HG03432 (cell line): ENCODE measurements around the gene WDR20.
"Not testable (repeated sequence)": the region's sequence is repeated elsewhere in the genome, so short reads cannot be mapped to it uniquely, and the experiment has no call there.

Source experiments
- ATAC-seq: cut with Tn5 transposase; IDR thresholded peaks from one replicate; pipeline ENCODE4 v1.9.1; 2021; ENCODE audit warnings: mild to moderate bottlenecking, moderate library complexity; ENCODE audit not compliant: unreplicated experiment

Gene WDR20

GRCh38 chr14:102131741-102132140 is 8.0 kb upstream of the WDR20 start:
- no peak for ATAC-seq

DNA sequence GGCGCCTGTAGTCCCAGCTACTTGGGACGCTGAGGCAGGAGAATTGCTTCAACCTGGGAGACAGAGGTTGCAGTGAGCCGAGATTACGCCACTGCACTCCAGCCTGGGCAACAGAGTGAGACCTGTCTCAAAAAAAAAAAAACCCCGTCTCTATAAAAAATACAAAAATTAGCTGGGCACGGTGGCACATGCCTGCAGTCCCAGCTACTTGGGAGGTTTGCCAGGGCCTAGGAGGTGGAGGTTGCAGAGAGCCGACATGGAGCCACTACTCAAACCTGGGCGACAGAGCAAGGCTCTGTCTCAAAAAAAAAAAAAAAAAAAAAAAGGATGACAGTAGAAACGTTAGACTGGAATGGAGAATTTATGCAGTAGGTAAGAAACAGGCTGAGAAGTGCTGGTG is 5.7 kb upstream of the WDR20 start:
- not testable (repeated sequence) for ATAC-seq

DNA sequence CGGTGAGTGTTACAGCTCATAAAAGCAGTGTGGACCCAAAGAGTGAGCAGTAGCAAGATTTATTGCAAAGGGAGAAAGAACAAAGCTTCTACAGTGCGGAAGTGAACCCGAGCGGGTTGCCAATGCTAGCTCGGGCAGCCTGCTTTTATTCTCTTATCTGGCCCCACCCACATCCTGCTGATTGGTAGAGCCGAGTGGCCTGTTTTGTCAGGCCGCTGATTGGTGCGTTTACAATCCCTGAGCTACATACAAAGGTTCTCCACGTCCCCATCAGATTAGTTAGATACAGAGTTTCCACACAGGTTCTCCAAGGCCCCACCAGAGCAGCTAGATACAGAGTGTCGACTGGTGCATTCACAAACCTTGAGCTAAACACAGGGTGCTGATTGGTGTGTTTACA is 5.0 kb upstream of the WDR20 start:
- ATAC-seq: not testable (repeated sequence)

- ATAC-seq: not testable (repeated sequence)
Measured at GRCh38 chr14:102135456-102135855, 4.2 kb upstream of the WDR20 start.

DNA sequence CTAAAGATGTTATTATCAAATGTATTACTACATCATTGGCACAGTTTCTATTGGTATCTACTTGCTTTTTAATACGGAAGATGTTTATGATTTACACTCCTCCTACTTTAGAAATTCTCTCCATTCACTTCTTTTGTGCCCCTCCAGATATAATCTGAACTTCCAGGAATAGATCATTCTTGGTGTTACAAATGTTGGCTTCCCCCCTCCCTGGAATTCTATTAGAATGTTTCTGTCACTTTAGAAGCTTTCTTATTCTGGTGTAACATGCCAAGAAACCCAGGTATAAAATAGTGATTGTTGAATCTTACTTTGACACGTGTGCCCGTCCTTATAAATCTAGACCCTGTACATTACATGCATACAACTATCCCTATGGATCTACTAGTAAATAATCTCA is 1.2 kb upstream of the WDR20 start:
- no peak for ATAC-seq

- no peak for ATAC-seq
Measured at GRCh38 chr14:102138961-102139285, 774 bp upstream of the WDR20 start.

GRCh38 chr14:102140027-102140749 is 491 bp downstream of the WDR20 start:
- peak; percentile 24 for ATAC-seq

DNA sequence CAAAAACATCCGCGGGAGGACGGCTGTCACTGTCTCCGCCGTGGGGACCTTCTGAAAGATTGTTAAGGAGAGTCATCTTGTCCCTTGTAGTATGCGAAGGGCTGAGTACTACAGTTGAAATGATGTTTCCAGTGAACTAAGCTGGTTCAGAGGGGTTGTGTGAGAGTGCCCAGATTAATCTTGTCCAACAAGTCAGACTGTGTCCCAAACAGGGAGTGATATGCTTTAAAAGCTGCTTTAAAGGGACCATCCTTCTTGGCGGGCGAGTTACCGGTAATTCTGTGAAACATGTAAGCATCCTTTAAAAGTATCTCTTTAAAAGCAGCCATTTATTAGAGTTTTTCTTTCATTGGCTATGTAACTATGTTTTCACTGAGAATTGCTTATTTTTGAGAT is 1.1 kb downstream of the WDR20 start:
- no peak for ATAC-seq

- no peak for ATAC-seq
Measured at GRCh38 chr14:102141797-102142196, 2.1 kb downstream of the WDR20 start.

DNA sequence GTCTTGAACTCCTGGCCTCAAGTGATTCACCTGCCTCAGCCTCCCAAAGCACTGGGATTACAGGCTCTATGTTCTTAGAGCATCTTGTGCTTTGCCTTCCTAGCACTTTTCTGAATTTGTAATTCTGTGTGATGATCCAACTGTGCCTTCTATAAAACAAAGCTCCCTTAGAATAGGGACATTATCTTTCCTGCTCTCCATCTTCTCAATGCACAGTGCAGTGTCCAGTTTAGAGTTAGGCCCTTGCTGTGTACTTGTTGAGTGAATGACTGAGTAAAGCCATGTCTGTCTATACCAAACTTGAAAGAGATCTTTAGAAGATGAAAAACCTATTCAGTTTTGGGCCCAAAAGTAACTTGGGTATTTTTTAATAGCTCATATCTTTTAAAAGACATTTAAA is 5.2 kb downstream of the WDR20 start:
- no peak for ATAC-seq

DNA sequence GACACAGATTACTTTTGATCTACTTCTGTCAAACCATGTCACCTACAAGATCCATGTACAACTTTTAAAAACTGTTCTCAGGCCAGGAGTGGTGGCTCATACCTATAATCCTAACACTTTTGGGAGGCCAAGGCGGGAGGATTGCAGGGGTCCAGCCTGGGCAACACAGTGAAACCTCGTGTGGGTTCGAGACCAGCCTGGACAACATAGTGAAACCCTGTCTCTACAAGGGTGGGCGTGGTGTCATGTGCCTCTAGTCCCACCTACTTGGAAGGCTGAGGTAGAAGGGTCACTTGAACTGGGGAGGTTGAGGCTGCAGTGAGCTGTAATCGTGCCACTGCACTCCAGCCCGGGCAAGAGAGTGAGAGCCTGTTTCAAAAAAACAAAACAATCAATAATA is 5.7 kb downstream of the WDR20 start:
- no peak for ATAC-seq

- ATAC-seq: no peak
Measured at GRCh38 chr14:102146423-102146822, 6.7 kb downstream of the WDR20 start.

DNA sequence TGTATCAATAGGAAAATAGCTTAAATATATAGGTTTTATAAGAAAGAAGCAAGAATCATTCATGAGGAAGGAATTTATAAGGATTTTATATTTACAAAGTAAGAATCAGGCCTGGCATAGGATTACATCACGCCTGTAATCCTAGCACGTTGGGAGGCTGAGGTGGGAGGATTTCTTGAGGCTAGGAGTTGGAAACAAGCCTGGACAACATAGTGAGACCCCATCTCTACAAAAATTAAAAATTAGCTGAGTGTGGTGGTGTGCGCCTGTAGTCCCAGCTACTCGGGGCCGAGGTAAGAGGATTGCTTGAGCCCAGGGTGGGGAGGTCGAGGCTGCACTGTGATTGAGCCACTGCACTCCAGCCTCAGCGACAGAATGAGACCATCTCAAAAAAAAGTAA is 10.4 kb downstream of the WDR20 start:
- ATAC-seq: no peak

DNA sequence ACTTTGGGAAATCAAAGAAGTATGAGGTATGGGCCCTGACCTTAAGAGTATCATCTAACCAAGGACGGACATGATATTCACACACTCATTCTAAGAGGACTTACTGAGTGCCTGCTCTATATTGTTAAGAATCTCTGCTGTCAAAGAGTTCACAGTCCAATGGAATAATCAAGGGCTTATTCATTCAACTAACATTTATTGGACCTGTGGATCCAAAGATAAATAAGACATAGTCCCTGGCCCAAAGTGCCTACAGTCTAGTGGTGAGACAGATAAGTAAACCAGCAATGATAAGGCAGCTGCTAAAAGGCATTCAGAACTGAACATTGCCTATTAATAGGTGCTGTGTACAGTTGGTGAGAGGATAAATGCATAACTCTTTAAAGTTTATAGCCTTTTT is 11.0 kb downstream of the WDR20 start:
- no peak for ATAC-seq

DNA sequence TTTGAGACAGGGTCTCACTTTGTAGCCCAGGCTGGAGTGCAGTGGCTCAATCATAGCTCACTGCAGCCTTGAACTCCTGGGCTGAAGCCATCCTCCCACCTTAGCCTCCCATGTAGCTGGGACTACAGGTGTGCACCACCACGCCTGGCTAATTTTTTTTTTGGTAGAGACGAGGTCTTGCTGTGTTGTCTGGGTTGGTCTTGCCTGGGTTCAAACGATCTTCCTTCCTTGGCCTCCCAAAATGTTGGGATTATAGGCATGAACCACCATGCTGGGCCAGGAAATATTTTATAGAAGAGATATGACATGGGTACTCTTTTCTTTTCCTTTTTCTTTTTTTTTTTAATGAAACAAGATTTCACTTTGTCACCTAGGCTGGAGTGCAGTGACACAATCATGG is 11.7 kb downstream of the WDR20 start:
- not testable (repeated sequence) for ATAC-seq

GRCh38 chr14:102154121-102154520 is 14.4 kb downstream of the WDR20 start:
- no peak for ATAC-seq

DNA sequence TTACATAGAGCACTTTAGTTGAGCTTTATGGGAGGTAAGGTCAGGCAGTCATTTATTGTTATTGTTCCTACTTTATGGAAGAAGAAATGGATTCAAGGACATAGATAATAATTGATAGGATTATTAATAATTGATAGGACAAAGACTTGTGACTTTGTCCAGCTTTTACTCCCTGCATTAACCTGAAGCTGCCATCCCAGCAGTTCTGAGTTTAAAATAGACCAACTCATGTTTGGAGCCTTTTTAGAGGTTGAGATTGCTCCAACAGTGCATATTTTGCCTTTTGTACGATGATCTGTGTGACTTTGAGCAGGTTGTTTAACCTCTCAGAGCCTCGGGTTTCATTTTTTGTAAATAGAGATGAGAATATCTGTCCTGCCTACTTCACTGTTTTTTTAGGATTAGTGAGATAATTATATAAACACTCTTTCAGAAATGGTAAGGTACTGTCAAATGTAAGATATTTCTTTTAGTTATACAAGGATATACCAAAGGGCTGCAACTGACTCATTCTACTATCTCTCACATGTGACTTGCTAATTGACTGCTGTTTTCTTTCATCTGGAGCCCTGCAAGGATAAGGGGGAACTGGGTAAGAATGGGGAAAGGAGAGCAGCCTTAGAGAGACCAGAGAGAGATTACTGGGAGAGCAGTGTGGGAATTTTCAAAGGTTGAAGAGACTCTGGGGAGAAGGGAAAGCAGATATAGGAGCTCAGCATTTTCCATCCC is 15.3 kb downstream of the WDR20 start:
- no peak for ATAC-seq

DNA sequence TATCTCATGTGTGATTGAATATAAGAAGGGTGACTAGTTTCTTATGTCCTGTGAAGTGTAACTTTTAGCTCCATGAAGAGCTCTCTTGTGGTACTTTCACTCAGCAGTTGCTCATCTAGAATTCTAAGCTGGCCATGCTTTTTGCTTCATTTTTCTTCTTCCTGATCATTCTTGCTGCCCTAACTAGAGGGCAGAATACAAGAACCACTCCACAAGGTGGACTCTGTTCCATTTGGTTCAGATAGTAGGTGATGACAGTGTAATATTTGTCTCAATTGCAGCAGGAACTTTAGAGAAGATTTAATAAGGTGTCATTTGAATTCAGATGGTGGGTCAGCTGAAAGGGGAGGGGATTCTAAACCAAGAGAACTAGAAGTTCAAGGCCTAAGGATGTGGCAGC is 17.6 kb downstream of the WDR20 start:
- no peak for ATAC-seq

DNA sequence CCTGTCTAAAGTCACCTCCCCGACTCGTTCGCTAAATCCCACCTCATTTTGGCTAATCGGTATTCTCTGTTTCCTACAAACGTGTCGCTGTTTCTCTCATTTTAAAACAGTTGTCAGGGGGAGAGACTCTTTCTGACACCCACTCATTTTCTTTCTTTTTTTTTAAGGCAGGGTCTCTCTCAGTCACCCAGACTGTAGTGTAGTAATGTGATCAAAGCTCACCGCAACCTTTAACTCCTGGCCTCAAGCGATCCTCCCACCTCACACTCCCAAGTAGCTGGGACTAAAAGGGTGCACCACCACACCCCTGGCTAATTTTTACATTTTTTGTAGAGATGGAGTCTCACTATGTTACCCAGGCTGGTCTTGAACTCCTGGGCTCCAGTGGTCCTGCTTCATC is 19.1 kb downstream of the WDR20 start:
- no peak for ATAC-seq

DNA sequence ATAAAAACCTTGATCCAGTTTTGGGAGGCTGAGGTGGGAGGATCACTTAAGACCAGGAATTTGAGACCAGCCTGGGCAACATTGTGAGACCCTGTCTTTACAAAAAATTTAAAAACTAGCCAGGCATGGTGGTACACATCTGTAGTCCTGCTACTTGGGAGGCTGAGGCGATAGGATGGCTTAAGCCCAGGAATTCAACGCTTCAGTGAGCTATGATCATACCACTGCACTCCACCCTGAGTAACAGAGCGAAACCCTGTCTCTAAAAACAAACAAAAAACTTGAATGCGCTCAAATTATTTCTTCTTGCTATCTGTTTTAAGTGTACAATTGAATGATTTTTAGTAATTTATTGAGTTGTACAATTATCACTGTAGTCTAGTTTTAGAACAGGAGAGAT is 20.1 kb downstream of the WDR20 start:
- no peak for ATAC-seq

- no peak for ATAC-seq
Measured at GRCh38 chr14:102162487-102162886, 22.8 kb downstream of the WDR20 start.

- no peak for ATAC-seq
Measured at GRCh38 chr14:102164241-102164641, 24.5 kb downstream of the WDR20 start.

DNA sequence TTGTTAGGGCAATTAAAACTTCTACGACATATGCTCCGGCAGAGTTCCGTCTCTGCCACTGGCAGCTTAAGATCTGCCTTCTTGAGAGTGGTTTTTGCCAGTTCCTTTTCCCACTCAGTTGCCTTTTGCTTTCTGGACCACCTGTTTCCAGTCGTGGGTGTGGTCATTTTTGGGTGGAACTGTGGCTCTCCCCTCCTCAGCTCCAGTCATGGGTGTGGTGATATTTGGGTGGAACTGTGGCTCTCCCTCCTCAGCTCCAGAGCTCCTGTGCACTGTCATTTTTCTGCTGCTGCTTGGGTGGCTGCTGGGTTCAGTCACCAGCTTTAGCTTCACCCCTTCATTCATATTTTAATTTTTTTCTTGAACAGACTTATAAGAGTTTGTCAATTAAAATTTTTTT is 25.3 kb downstream of the WDR20 start:
- ATAC-seq: no peak
